Skeletal muscle tissue (tissue), 4 donors: Measurements from ENCODE around the gene DNAJC18. TPM values are rescaled to one million over a fixed set of nuclear protein-coding genes. Genes with fewer than 3 reads are reported as not detected.

Source experiments
- H3K27ac ChIP-seq: one replicate; pipeline ENCODE4 v1.7.0; 2013; ENCODE audit warnings: mild to moderate bottlenecking, low read depth, low read length, inconsistent platforms
- H3K27me3 ChIP-seq, 3 donors: one replicate each; pipeline ENCODE4 v1.7.0; 2013; ENCODE audit warnings: low read length in 3 of 3; ENCODE audit not compliant: control insufficient read depth in 3 of 3, insufficient read depth in 3 of 3
- H3K36me3 ChIP-seq, 3 donors: one replicate each; pipeline ENCODE4 v1.7.0; 2013; ENCODE audit warnings: low read length in 3 of 3; ENCODE audit not compliant: control insufficient read depth in 3 of 3, insufficient read depth in 3 of 3
- H3K4me1 ChIP-seq, 3 donors: one replicate each; pipeline ENCODE4 v1.7.0; 2013; ENCODE audit warnings: low read length in 3 of 3, mild to moderate bottlenecking in 3 of 3; ENCODE audit not compliant: control insufficient read depth in 3 of 3, insufficient read depth in 3 of 3
- H3K4me3 ChIP-seq, 3 donors: one replicate each; pipeline ENCODE4 v1.7.0; 2013; ENCODE audit warnings: low read length in 3 of 3
- H3K9ac ChIP-seq, 3 donors: one replicate each; pipeline ENCODE4 v1.7.0; 2013; ENCODE audit warnings: low read length in 3 of 3, mild to moderate bottlenecking in 3 of 3, moderate library complexity in 2 of 3, low read depth in 1 of 3
- H3K9me3 ChIP-seq, 3 donors: one replicate each; pipeline ENCODE4 v1.7.0; 2013; ENCODE audit warnings: low read length in 3 of 3; ENCODE audit not compliant: control insufficient read depth in 3 of 3
- total RNA-seq: library from RNA; depleted of rRNA; stranded (reverse); fragments of >200 nt; gene quantifications from one replicate; pipeline ENCODE4 v1.2.3, GENCODE V29; 2014
- donor health status: Osteomylitis.

DNAJC18 gene
- total RNA-seq, 1 donor from 2014 or later, result 16.2 TPM

DNA sequence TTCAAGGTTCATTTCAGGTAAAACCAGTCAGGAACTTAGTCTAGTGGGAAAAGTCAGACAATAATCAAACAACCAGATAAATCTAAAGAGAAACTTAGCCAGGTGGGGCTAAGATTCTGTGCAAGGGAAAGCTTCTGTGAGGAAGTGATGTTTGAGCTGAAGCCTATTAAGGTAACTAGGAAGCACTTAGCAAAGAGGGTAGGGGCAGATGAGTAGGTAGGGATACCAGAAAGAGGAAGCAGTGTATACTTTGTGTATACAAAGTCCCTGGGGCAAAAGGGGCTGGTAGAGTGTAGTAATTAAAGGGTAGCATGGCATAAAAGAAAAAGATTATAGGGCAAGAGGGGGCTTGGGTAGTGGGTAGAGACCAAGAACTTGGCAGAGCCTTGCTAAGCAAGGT is 31.8 kb downstream of the DNAJC18 start:
- no peaks in the 10 kb centered on the region for H3K36me3 ChIP-seq
- peaks cover 26 to 38% (median 37%) of the 10 kb centered on the region in 3 donors for H3K4me1 ChIP-seq
- no peak overlapping the region for H3K4me3 ChIP-seq
- H3K9ac ChIP-seq, result no peak overlapping the region
- H3K27me3 ChIP-seq, result no peaks in the 10 kb centered on the region
- H3K27ac ChIP-seq, result no peak overlapping the region
- H3K9me3 ChIP-seq, result no peaks in the 10 kb centered on the region

DNA sequence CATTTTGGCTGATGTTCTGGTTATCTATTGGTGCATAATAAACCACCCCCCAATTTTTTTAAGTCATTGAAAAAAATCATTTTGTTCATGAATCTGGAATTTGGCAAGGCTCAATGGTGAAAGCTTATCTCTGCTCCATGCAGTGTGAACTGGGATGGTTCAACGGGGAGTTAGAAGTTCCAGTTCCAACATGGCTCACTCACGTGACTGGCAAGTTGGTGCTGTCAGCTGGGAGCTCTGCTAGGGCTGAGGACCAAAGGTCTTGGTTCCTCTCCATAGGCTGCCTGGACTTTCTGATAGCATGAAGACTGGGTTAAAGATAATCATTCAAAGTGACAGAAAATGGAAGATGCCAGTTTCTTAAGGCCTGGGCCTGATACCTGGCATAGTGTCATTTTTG is 32.4 kb downstream of the DNAJC18 start:
- H3K36me3 ChIP-seq, result no peaks in the 10 kb centered on the region
- no peak overlapping the region for H3K4me3 ChIP-seq
- no peak overlapping the region for H3K27ac ChIP-seq
- peaks cover 26 to 38% (median 38%) of the 10 kb centered on the region in 3 donors for H3K4me1 ChIP-seq
- H3K27me3 ChIP-seq, result no peaks in the 10 kb centered on the region
- no peak overlapping the region for H3K9ac ChIP-seq
- no peaks in the 10 kb centered on the region for H3K9me3 ChIP-seq

DNA sequence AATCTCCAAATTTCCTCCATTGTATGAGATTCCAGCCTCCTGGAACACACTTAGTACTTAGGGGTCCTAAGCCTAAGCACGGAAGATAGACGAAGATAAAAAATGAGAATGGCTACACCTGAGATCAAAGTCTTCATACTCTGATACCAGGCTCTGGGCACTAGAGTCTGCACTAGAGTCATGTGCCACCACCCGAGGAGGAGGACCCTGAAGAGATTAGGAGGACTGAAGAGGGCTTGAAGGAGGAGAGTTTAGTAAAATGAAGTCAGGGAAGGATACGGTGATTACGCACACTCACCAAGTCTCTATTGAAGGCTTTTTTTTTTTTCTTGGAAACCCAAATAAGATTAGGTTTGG is 34.9 kb downstream of the DNAJC18 start:
- Histone ChIP-seq H3K27me3 (no peaks in the 10 kb centered on the region), H3K9me3 (no peaks in the 10 kb centered on the region), H3K4me1 (peaks cover 14 to 25% (median 25%) of the 10 kb centered on the region in 3 donors), H3K27ac (peak overlapping the region; percentile 90), H3K4me3 (peak overlapping the region; percentile 84 to 97 (median 94)), H3K36me3 (peaks cover 4 to 8% (median 7%) of the 10 kb centered on the region in 3 donors), H3K9ac (peak overlapping the region; percentile 79 to 93 (median 86))

DNA sequence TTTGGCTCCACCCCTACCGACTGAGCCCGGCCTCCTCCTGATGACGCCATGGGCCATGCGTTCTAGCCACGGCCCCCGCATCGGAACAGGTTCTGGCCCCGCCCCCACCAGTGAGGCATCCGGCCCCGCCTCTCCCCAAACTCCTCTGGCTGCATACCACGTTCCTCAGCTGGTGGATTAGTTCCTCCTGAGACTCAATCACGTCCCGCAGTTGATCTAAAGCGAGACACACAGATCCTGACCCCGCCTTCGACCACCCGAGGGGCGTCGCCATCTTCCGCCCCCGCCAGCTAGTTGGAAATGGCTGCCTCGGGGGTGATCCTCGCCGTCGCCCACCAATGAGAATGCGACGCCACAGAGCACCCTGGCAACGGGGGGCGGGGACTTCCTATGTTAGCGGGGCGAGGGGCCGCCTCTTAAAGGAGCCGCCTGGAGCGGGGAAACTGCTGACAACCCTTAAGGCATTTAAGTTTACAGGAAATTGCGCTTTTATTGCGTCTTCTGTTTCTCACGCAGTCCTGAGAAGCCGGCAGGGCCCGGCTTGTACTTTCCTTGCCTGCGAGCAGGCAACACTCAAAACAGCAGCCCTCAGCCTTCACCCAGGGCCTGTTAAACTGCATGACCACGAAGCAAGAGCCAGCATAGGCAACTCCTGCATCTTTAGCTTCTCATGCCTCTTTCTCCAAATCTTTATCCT is 35.4 kb downstream of the DNAJC18 start, which contains the start of gene SPATA24:
Gene SPATA24, minus strand, starts transcription at position 303 of the 697 bp plus-strand sequence. Its CDS starts 29 bp downstream, at position 274.
- no peaks in the 10 kb centered on the region for H3K9me3 ChIP-seq
- H3K4me1 ChIP-seq, result peaks cover 14 to 25% (median 25%) of the 10 kb centered on the region in 3 donors
- peaks cover 4 to 8% (median 7%) of the 10 kb centered on the region in 3 donors for H3K36me3 ChIP-seq
- H3K9ac ChIP-seq, result peak within 1 kb of the TSS; percentile 79 to 93 (median 86)
- peak within 1 kb of the TSS; percentile 90 for H3K27ac ChIP-seq
- no peaks in the 10 kb centered on the region for H3K27me3 ChIP-seq
- peak within 1 kb of the TSS; percentile 84 to 97 (median 94) for H3K4me3 ChIP-seq

DNA sequence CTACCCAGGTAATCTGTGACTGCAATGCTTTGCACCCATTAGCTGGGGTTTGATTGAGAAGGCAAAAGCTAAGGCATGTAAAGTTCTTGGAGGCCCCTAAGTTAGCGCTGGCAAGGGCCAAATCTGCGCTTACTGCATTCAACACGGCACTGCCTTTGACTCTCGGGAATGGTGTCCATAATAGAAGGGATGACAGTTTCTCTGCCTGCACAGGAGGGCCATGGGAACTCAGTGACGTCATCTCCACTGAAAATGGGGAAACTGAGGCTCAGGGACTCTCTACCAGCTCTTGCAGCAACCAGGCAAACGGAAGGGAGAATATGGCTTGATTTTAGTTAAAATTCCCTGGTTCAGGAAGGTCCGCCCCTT is 35.9 kb downstream of the DNAJC18 start:
- peaks cover 14 to 25% (median 25%) of the 10 kb centered on the region in 3 donors for H3K4me1 ChIP-seq
- no peaks in the 10 kb centered on the region for H3K9me3 ChIP-seq
- peak overlapping the region; percentile 84 to 97 (median 94) for H3K4me3 ChIP-seq
- H3K9ac ChIP-seq, result peak overlapping the region; percentile 79 to 93 (median 86)
- peak overlapping the region; percentile 90 for H3K27ac ChIP-seq
- no peaks in the 10 kb centered on the region for H3K27me3 ChIP-seq
- H3K36me3 ChIP-seq, result peaks cover 4 to 8% (median 7%) of the 10 kb centered on the region in 3 donors

DNA sequence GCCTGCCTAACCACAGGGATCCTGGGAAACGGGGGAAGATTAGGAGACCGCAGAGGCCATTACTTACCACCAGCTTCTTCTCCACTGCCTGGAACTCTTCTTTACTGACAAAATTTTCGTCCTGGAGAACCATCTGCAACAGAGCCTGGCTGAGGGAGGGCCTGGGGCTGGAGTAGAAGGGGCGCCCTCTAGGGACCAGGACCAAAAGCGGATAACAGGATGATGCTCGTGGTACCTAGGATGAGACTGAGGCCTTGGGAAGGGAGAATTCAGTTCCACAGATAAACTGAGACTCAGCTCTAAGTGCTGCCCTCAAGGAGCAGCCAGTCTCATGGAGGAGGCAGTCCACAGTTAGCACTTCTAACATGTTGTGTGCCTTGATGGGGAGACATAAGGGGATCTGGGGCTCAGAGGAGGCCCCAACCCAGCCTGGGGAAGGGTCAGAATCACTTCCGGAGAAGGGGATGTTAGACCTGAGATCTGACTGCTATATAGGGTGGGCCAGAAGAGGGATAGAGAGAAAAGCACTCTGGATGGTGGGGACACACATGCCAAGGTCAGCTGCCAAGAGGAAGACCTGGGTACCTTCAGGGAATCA is 36.7 kb downstream of the DNAJC18 start:
- Histone ChIP-seq H3K27me3 (no peaks in the 10 kb centered on the region), H3K4me1 (peaks cover 14 to 30% (median 25%) of the 10 kb centered on the region in 3 donors), H3K27ac (peak overlapping the region; percentile 90)

DNA sequence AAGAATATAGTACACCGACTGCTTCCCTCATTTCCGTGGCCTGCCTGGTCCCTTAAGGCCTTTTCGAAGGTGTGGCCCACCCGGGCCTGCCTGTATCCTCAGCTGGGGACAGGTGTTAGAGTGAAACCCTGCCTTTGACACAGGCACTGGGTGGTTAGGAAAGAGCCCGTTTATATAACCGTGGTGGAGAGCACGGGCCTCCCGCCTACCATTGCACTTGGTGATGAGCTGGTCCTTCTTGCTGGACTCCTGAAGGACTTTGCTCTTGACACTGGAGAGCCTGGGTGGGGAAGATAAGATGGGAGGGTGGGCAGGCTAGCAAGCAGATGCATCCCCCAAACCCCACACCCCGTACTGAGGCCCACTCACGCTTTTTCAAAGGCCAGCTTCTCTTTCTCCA is 37.8 kb downstream of the DNAJC18 start:
- no peak overlapping the region for H3K27ac ChIP-seq

More for the DNA sequence above, 36.7 kb downstream of the DNAJC18 start:
- Histone ChIP-seq H3K9ac (peak overlapping the region in 1 of 3 donors; percentile 79), H3K9me3 (no peaks in the 10 kb centered on the region), H3K36me3 (peaks cover 4 to 8% (median 7%) of the 10 kb centered on the region in 3 donors), H3K4me3 (peak overlapping the region in 2 of 3 donors; percentile 84 to 97)

DNA sequence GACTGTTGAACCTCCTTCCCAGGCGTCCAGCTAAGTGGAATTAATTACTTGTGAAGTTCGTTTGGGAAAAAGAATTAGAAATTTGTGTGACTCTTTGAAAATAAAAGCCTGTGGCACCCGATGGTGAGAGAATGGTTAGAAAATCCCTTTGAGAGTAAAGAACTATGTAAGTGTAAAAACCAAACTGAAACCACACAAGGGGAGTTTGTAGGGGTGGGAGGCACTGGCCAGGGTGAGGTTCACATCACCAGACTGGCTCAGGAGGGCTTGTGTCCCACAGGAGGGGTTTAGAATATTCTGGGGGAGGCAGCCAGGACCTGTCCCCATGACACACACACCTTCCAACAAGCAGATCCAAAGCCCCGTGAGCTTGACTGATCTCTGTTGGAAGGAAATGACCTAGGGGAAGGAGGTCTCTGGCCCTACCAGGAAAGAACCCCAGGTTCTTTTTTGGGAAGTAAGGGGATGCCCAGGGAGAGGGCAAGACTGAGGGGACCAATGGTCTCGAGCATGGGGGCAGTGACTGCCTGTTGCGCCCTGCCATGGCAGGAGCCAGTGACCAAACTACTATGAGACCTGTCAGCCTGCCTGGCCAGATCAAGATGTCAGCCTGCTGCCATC is 39.7 kb downstream of the DNAJC18 start:
- H3K4me3 ChIP-seq, result no peak overlapping the region
- peaks cover 32 to 48% (median 40%) of the 10 kb centered on the region in 3 donors for H3K4me1 ChIP-seq
- peak overlapping the region; percentile 11 for H3K27ac ChIP-seq
- peaks cover 4 to 8% (median 7%) of the 10 kb centered on the region in 3 donors for H3K36me3 ChIP-seq
- no peaks in the 10 kb centered on the region for H3K27me3 ChIP-seq
- H3K9me3 ChIP-seq, result no peaks in the 10 kb centered on the region
- peak overlapping the region in 1 of 3 donors; percentile 40 for H3K9ac ChIP-seq

More for the DNA sequence above, 37.8 kb downstream of the DNAJC18 start:
- H3K4me1 ChIP-seq, result peaks cover 18 to 35% (median 27%) of the 10 kb centered on the region in 3 donors
- no peaks in the 10 kb centered on the region for H3K27me3 ChIP-seq
- H3K36me3 ChIP-seq, result peaks cover 4 to 8% (median 7%) of the 10 kb centered on the region in 3 donors
- no peak overlapping the region for H3K9ac ChIP-seq
- H3K9me3 ChIP-seq, result no peaks in the 10 kb centered on the region
- no peak overlapping the region for H3K4me3 ChIP-seq

DNA sequence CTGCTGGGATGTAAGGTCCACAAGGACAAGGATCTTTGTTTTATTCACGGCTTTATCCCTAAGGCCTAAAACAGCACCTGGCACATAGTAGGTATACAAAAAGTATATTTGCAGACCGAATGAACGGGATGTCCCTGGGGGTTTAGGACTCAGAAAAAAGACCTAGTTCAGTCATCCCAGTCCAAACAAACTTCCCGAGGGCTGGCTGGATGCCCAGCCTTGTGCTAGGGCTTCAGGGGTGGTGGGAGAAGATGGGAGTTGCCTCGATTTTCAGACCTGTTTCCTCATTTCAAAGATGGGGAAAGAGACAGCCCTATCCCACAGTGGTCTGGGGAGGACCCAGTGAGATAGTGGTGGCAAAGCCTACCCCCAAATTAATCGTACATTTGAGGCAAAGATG is 41.4 kb downstream of the DNAJC18 start:
- Histone ChIP-seq H3K27me3 (no peaks in the 10 kb centered on the region), H3K9ac (peak overlapping the region in 1 of 3 donors; percentile 25), H3K9me3 (no peaks in the 10 kb centered on the region), H3K27ac (peak overlapping the region; percentile 19), H3K36me3 (peaks cover 6 to 8% (median 7%) of the 10 kb centered on the region in 3 donors), H3K4me3 (no peak overlapping the region), H3K4me1 (peaks cover 28 to 42% (median 35%) of the 10 kb centered on the region in 3 donors)
